H9 (cell line): ENCODE data around the gene CCBE1. TPM values are rescaled to one million over a fixed set of nuclear protein-coding genes. Genes with fewer than 3 reads are reported as not detected.

Experiments
- DNase-seq: peaks from one replicate; pipeline ENCODE4 v3.0.0-alpha.2; 2017
- H2AFZ ChIP-seq: one replicate; pipeline ENCODE4 v1.6.1; 2013; ENCODE audit warnings: mild to moderate bottlenecking, low read length, control low read depth, moderate library complexity
- H2AK5ac ChIP-seq: 2 replicates; pipeline ENCODE4 v1.6.1; 2013; ENCODE audit warnings: low read length, control low read depth, mixed read lengths; ENCODE audit not compliant: insufficient read length
- H2BK120ac ChIP-seq: one replicate; pipeline ENCODE4 v1.6.1; 2013; ENCODE audit warnings: low read depth, mild to moderate bottlenecking, low read length, control low read depth, inconsistent platforms; ENCODE audit not compliant: poor library complexity, severe bottlenecking
- H2BK12ac ChIP-seq: 2 replicates; pipeline ENCODE4 v1.6.1; 2013; ENCODE audit warnings: low read length, control low read depth, mixed read lengths, low read depth; ENCODE audit not compliant: insufficient read length
- H2BK15ac ChIP-seq: 2 replicates; pipeline ENCODE4 v1.6.1; 2013; ENCODE audit warnings: low read depth, low read length, control low read depth
- H2BK20ac ChIP-seq: one replicate; pipeline ENCODE4 v1.6.1; 2013; ENCODE audit warnings: low read depth, mild to moderate bottlenecking, low read length, control low read depth, inconsistent platforms; ENCODE audit not compliant: poor library complexity, severe bottlenecking
- H2BK5ac ChIP-seq: 2 replicates; pipeline ENCODE4 v1.6.1; 2013; ENCODE audit warnings: low read length, control low read depth, mixed read lengths; ENCODE audit not compliant: insufficient read length
- H3K14ac ChIP-seq: 2 replicates; pipeline ENCODE4 v1.6.1; 2013; ENCODE audit warnings: low read length, control low read depth; ENCODE audit not compliant: insufficient read depth
- H3K18ac ChIP-seq: 2 replicates; pipeline ENCODE4 v1.6.1; 2013; ENCODE audit warnings: low read depth, mild to moderate bottlenecking, mixed read lengths, low read length, control low read depth; ENCODE audit not compliant: insufficient read length
- H3K23ac ChIP-seq: 2 replicates; pipeline ENCODE4 v1.6.1; 2013; ENCODE audit warnings: low read length, control low read depth, mixed read lengths, low read depth; ENCODE audit not compliant: insufficient read length
- H3K23me2 ChIP-seq: 2 replicates; pipeline ENCODE4 v1.6.1; 2013; ENCODE audit warnings: low read depth, mild to moderate bottlenecking, mixed read lengths, low read length, control low read depth; ENCODE audit not compliant: insufficient read length, poor library complexity, severe bottlenecking
- H3K27ac ChIP-seq: 2 replicates; pipeline ENCODE4 v1.5.1; 2013; ENCODE audit warnings: low read length, control low read depth, mixed read lengths, low read depth; ENCODE audit not compliant: insufficient read length
- H3K27me3 ChIP-seq: 2 replicates; pipeline ENCODE4 v1.6.1; 2013; ENCODE audit warnings: low read length, control low read depth, inconsistent platforms; ENCODE audit not compliant: insufficient read depth
- H3K4ac ChIP-seq: 2 replicates; pipeline ENCODE4 v1.6.1; 2013; ENCODE audit warnings: low read depth, mild to moderate bottlenecking, control low read depth, inconsistent platforms, low read length, moderate library complexity
- H3K4me1 ChIP-seq: 2 replicates; pipeline ENCODE4 v1.6.1; 2013; ENCODE audit warnings: low read length, control low read depth, inconsistent platforms; ENCODE audit not compliant: insufficient read depth
- H3K4me2 ChIP-seq: 2 replicates; pipeline ENCODE4 v1.6.1; 2013; ENCODE audit warnings: low read length, control low read depth, mixed read lengths; ENCODE audit not compliant: insufficient read length, insufficient read depth
- H3K56ac ChIP-seq: 2 replicates; pipeline ENCODE4 v1.6.1; 2013; ENCODE audit warnings: low read depth, mild to moderate bottlenecking, mixed read lengths, low read length, control low read depth; ENCODE audit not compliant: insufficient read length
- H3K79me1 ChIP-seq: 2 replicates; pipeline ENCODE4 v1.6.1; 2013; ENCODE audit warnings: low read depth, mild to moderate bottlenecking, moderate library complexity, low read length, control low read depth, inconsistent platforms; ENCODE audit not compliant: insufficient read depth, poor library complexity, severe bottlenecking
- H3K79me2 ChIP-seq: 2 replicates; pipeline ENCODE4 v1.6.1; 2013; ENCODE audit warnings: low read length, control low read depth, inconsistent platforms; ENCODE audit not compliant: insufficient read depth
- H3K9ac ChIP-seq: 2 replicates; pipeline ENCODE4 v1.6.1; 2013; ENCODE audit warnings: low read length, control low read depth, mixed read lengths; ENCODE audit not compliant: insufficient read length; ENCODE audit errors: extremely low read depth
- H3K9me3 ChIP-seq: one replicate; pipeline ENCODE4 v1.6.1; 2013; ENCODE audit warnings: low read depth, low read length, inconsistent platforms; ENCODE audit not compliant: control insufficient read depth
- H3T11ph ChIP-seq: one replicate; pipeline ENCODE4 v1.6.1; 2013; ENCODE audit warnings: mild to moderate bottlenecking, low read length, control low read depth, inconsistent platforms
- H4K20me1 ChIP-seq: one replicate; pipeline ENCODE4 v1.6.1; 2013; ENCODE audit not compliant: control insufficient read depth, insufficient read length, insufficient read depth
- H4K5ac ChIP-seq: 2 replicates; pipeline ENCODE4 v1.6.1; 2013; ENCODE audit warnings: low read depth, mild to moderate bottlenecking, mixed read lengths, low read length, control low read depth; ENCODE audit not compliant: insufficient read length
- H4K8ac ChIP-seq: replicated peaks from 2 replicates; pipeline ENCODE4 v1.6.1; 2013; ENCODE audit warnings: low read length, control low read depth, mixed read lengths, low read depth; ENCODE audit not compliant: insufficient read length
- H4K91ac ChIP-seq: 2 replicates; pipeline ENCODE4 v1.6.1; 2013; ENCODE audit warnings: low read depth, mild to moderate bottlenecking, moderate library complexity, mixed read lengths, low read length, control low read depth; ENCODE audit not compliant: insufficient read length
- H3K27ac Mint-ChIP-seq, 3 experiments: 2 replicates in 2 of 3; 3 replicates in 1 of 3; pipeline ENCODE4 v1.8.0; 2020 to 2021; ENCODE audit warnings: mixed read lengths in 3 of 3, mild to moderate bottlenecking in 1 of 3, moderate library complexity in 1 of 3
- H3K27me3 Mint-ChIP-seq: 2 replicates; pipeline ENCODE4 v1.8.0; 2021; ENCODE audit warnings: low read depth, mild to moderate bottlenecking, moderate library complexity, mixed read lengths
- H3K36me3 Mint-ChIP-seq, 3 experiments: 2 replicates in 2 of 3; 3 replicates in 1 of 3; pipeline ENCODE4 v1.8.0; 2020 to 2021; ENCODE audit warnings: low read depth in 3 of 3, mixed read lengths in 3 of 3; ENCODE audit not compliant: insufficient read depth in 1 of 3
- H3K4me1 Mint-ChIP-seq, 2 experiments: 2 replicates each; pipeline ENCODE4 v1.8.0; 2020; ENCODE audit warnings: mixed read lengths in 2 of 2
- H3K4me3 Mint-ChIP-seq, 2 experiments: 2 replicates in 1 of 2; 3 replicates in 1 of 2; pipeline ENCODE4 v1.8.0; 2020 to 2021; ENCODE audit warnings: mild to moderate bottlenecking in 2 of 2, mixed read lengths in 2 of 2, moderate library complexity in 1 of 2
- H3K9me3 Mint-ChIP-seq, 2 experiments: 2 replicates in 1 of 2; 3 replicates in 1 of 2; pipeline ENCODE4 v1.8.0; 2020; ENCODE audit warnings: mild to moderate bottlenecking in 2 of 2, mixed read lengths in 2 of 2, moderate library complexity in 1 of 2
- CTCF ChIP-seq: fragments of 200-600 bp; sonication (generic); conservative IDR thresholded peaks from 3 replicates; pipeline ENCODE4 v1.8.0; 2021; ENCODE audit warnings: antibody characterized with exemption, mild to moderate bottlenecking
- WGBS: extraction: QIAGEN DNeasy Blood & Tissue Kit; methylation state at CpG from one replicate; pipeline ENCODE4 v1.1.7; 2013; ENCODE audit warnings: missing lambda C conversion rate, low lambda C conversion rate, mixed read lengths; ENCODE audit not compliant: insufficient read length; ENCODE audit errors: extremely low coverage; 5-methylcytosine and 5-hydroxymethylcytosine counted together
- total RNA-seq: library from RNA; stranded (reverse); gene quantifications from 2 replicates; pipeline ENCODE4 v1.2.1, GENCODE V29; 2021

CCBE1 gene
- total RNA-seq, 1 experiment from 2014 or later, result 0.39 TPM

- no CpG with 5 or more reads among the region's 1 CpG for WGBS
- H3K56ac ChIP-seq, result no peak overlapping the region
Observed at GRCh38 chr18:59428018-59428417, 269.2 kb downstream of the CCBE1 start.

More at GRCh38 chr18:59428018-59428417, 269.2 kb downstream of the CCBE1 start:
- Histone ChIP-seq H2BK20ac (no peak overlapping the region), H2BK15ac (no peak overlapping the region), H3T11ph (no peak overlapping the region), H2AK5ac (no peak overlapping the region), H3K23me2 (no peaks in the 10 kb centered on the region), H3K23ac (no peak overlapping the region), H3K4me1 (no peaks in the 10 kb centered on the region), H2BK120ac (no peak overlapping the region), H2AFZ (no peak overlapping the region), H3K79me1 (no peaks in the 10 kb centered on the region), H4K5ac (no peak overlapping the region), H2BK5ac (no peak overlapping the region), H3K14ac (no peak overlapping the region), H3K4ac (no peak overlapping the region), H3K9ac (no peak overlapping the region), H4K91ac (no peak overlapping the region), H3K27ac (no peak overlapping the region), H3K4me2 (no peak overlapping the region), H3K27me3 (no peaks in the 10 kb centered on the region), H2BK12ac (no peak overlapping the region), H4K20me1 (no peaks in the 10 kb centered on the region), H3K79me2 (no peaks in the 10 kb centered on the region), H3K18ac (no peak overlapping the region), H3K9me3 (no peaks in the 10 kb centered on the region), H4K8ac (no peak overlapping the region)
- Mint-ChIP-seq H3K36me3 (no peaks in the 10 kb centered on the region), H3K4me3 (no peak overlapping the region), H3K9me3 (no peaks in the 10 kb centered on the region), H3K27me3 (peaks cover 12% of the 10 kb centered on the region), H3K27ac (no peak overlapping the region), H3K4me1 (0 out of 4 replicates have a peak, but pooled peaks cover 0 to 3% of the 10 kb centered on the region in 2 experiments)
- no peak for TF ChIP-seq CTCF
- no peak for DNase-seq
